ENCODE data around the gene FBXW9. TPM values are rescaled to one million over a fixed set of nuclear protein-coding genes. Genes with fewer than 3 reads are reported as not detected.
"Not testable (repeated sequence)": the region's sequence is repeated elsewhere in the genome, so short reads cannot be mapped to it uniquely, and the experiment has no call there.

The FBXW9 gene
- total RNA-seq, 1 experiment from 2014 or later: 14.0 TPM

GRCh38 chr19:12698138-12698537 lies 1.7 kb upstream of the FBXW9 start:
- Histone ChIP-seq H3K79me2 (ENCODE audit: insufficient read depth, low read length) (peaks cover 13% of the 10 kb centered on the region; the same call in 1 of the 2 replicates), H3K27ac (ENCODE audit: low read depth, low read length) (no peak overlapping the region), H3K4me1 (ENCODE audit: control insufficient read depth in 1 of 2, insufficient read depth in 2 of 2, low read length in 2 of 2) (peaks cover 9 to 23% of the 10 kb centered on the region in 2 experiments; a peak in 3 of 4 replicates), H3K4me3 (replicated peaks in 1 of 2; ENCODE audit: low read depth in 1 of 2, low read length in 2 of 2) (no peak overlapping the region), H3K27me3 (ENCODE audit: insufficient read depth, low read length) (no peaks in the 10 kb centered on the region), H3K4me2 (ENCODE audit: low read length) (no peak overlapping the region), H3K9me2 (ENCODE audit: insufficient read depth) (no peaks in the 10 kb centered on the region), H3K36me3 (ENCODE audit: control insufficient read depth in 1 of 2, insufficient read depth in 2 of 2, low read length in 2 of 2) (peaks cover 33 to 35% of the 10 kb centered on the region in 2 experiments; a peak in 3 of 4 replicates), H4K20me1 (ENCODE audit: insufficient read depth) (no peaks in the 10 kb centered on the region), H3K9ac (ENCODE audit: low read length) (no peak overlapping the region), H3K9me3 (ENCODE audit: control insufficient read depth in 1 of 2, insufficient read depth in 1 of 2, low read depth in 1 of 2, low read length in 2 of 2) (no peaks in the 10 kb centered on the region), H2AFZ (ENCODE audit: low read depth, low read length, poor library complexity, severe bottlenecking) (no peak overlapping the region)
- ChIA-PET RAD21 (ENCODE audit: low non-redundant PET in 1 of 2, low total read pairs in 2 of 2, uncharacterized antibody in 2 of 2, unreplicated experiment in 2 of 2) (no interaction called here), POLR2A (no interaction called here), CTCF (no interaction called here)
- no peak for TF ChIP-seq SRF (IDR thresholded peaks at IDR 0.05; ENCODE audit: low read depth)
- no peak for TF ChIP-seq CTCF (IDR thresholded peaks at IDR 0.05 in 2 of 3, conservative IDR thresholded peaks at IDR 0.05 in 1 of 3; ENCODE audit: borderline replicate concordance in 1 of 3, insufficient read depth in 1 of 3, low read depth in 2 of 3, low read length in 2 of 3)
- TF ChIP-seq ZFX (IDR thresholded peaks at IDR 0.05): no peak
- no peak for TF ChIP-seq MAX (IDR thresholded peaks at IDR 0.05)
- no peak for TF ChIP-seq RAD21 (IDR thresholded peaks at IDR 0.05; ENCODE audit: low read depth)
- no peak for TF ChIP-seq YY1 (IDR thresholded peaks at IDR 0.05; ENCODE audit: extremely low read depth, insufficient replicate concordance, low read depth, low read length)
- no peak for TF ChIP-seq FOSL1 (IDR thresholded peaks at IDR 0.05; ENCODE audit: low read depth)
- DNase-seq (ENCODE audit: low read depth, low spot score) (no peak), ATAC-seq (no peak)
- intact Hi-C loops (cut with micrococcal nuclease): no loop called here
- BruUV-seq (replicated peaks): no TSS peak

GRCh38 chr19:12697425-12697824 lies 994 bp upstream of the FBXW9 start:
- Histone ChIP-seq H3K4me3 (replicated peaks in 1 of 2; ENCODE audit: low read depth in 1 of 2, low read length in 2 of 2) (peak overlapping the region; percentile 88 to 92; a peak in 3 of 4 replicates), H3K4me1 (ENCODE audit: control insufficient read depth in 1 of 2, insufficient read depth in 2 of 2, low read length in 2 of 2) (peaks cover 9 to 23% of the 10 kb centered on the region in 2 experiments; a peak in 3 of 4 replicates), H3K9ac (ENCODE audit: low read length) (peak overlapping the region; percentile 90; the same call in 1 of the 2 replicates), H3K4me2 (ENCODE audit: low read length) (peak overlapping the region; percentile 93), H3K27ac (ENCODE audit: low read depth, low read length) (peak overlapping the region; percentile 53; the same call in 1 of the 2 replicates), H3K36me3 (ENCODE audit: control insufficient read depth in 1 of 2, insufficient read depth in 2 of 2, low read length in 2 of 2) (peaks cover 26 to 30% of the 10 kb centered on the region in 2 experiments; a peak in 3 of 4 replicates)
- H3K9me3 ChIP-seq (ENCODE audit: control insufficient read depth in 1 of 2, insufficient read depth in 1 of 2, low read depth in 1 of 2, low read length in 2 of 2); H3K27me3 ChIP-seq (ENCODE audit: insufficient read depth, low read length); CTCF ChIA-PET; BruUV-seq (replicated peaks); H4K20me1 ChIP-seq (ENCODE audit: insufficient read depth); H2AFZ ChIP-seq (ENCODE audit: low read depth, low read length, poor library complexity, severe bottlenecking); DNase-seq (ENCODE audit: low read depth, low spot score); H3K9me2 ChIP-seq (ENCODE audit: insufficient read depth); intact Hi-C loops (cut with micrococcal nuclease); H3K79me2 ChIP-seq (ENCODE audit: insufficient read depth, low read length); ATAC-seq: not testable (repeated sequence)
- POLR2A ChIA-PET: interaction anchor here (0.6 to 1.6 kb wide), 4 partner anchors 16 to 117 kb away, joined by 3 to 8 read pairs (median 3); partner anchors contain the start of gene DHPS
- RAD21 ChIA-PET (ENCODE audit: low non-redundant PET in 1 of 2, low total read pairs in 2 of 2, uncharacterized antibody in 2 of 2, unreplicated experiment in 2 of 2): interaction anchor here in 1 of 2 experiments (0.6 kb wide), 1 partner anchor 10 kb away, joined by 10 read pairs; no protein-coding TSS in a partner anchor
